8988T (cell line): Measurements from ENCODE around the gene THYN1.

Source experiments
- DNase-seq: peaks from one replicate; pipeline ENCODE4 v3.0.0; 2011

THYN1 gene

DNA sequence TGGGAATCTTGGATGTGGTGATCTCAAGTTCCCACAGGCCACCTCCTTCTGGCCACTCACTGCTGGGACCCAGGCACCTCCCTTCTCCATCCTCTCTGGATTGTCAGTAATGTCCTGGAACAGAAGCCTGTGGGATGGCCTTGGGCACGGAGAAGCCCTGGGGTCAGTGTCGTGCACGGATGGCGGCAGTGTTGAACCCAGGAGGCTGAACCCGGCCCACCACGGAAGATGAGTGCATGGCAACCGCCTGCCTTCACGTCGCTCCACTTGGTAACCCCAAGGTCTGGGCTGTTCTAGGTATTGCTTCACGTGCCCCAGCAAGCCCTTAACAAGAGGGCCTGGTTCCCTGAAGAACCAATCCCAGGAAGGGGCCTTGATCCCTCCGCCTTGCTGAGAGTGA lies 7.1 kb downstream of the THYN1 start:
- DNase-seq: no peak

- no peak for DNase-seq
Observed at GRCh38 chr11:134245434-134245833, 7.7 kb downstream of the THYN1 start.

DNA sequence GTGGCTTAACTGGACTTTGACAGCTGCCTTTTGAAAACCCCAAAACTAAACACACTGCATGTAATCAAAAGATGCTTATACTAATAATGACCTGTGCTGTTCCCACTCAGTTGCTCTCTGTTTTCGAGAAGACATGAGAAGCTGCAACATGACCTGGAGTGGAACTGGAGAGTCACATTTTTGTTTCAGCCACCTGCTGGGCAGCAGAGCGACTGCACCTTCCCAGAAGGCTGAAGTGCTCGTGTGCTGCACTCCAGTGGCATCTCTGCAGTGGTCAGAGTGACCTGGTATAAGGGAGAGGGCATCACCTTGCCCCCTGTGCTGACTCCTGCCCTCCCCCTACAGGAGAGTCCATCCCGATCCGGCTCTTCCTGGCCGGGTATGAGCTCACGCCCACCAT lies 8.6 kb downstream of the THYN1 start:
- peak; percentile 49 for DNase-seq

DNA sequence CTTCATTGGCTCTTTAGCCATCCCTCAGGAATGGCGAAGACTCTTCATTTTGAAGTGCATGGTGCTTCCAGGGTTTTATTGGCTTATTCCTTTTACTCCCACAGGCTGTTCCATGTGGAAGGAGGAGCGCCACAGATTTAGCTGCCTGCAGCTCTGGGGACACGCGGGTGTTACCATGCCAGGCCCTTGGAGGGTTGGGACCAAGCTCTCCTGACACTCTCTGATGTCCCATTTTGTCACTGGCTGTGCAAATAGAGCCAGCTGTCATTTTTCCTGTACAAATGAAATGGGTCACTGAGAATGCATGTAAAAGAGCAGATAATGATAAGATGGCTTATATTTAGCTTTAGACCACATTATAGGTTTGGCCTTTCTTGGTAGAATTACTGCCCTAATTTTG lies 9.2 kb downstream of the THYN1 start:
- no peak for DNase-seq

GRCh38 chr11:134242376-134242775 lies 10.8 kb downstream of the THYN1 start:
- DNase-seq: no peak

DNA sequence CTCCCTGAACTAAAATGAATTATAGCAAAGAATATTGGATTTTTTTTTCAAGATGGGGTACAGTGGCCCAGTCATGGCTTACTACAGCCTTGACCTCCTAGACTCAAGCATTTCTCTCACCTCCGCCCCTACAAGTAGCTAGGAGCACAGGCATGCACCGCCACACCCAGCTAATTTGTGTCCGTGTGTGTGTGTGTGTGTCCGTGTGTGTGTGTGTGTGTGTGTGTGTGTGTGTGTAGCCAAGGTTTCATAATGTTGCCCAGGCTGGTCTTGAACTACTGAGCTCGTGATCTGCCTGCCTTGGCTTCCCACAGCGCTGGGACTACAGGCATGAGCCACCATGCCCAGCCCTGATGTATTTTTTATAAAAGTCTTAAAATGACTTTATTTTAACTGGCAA lies 12.6 kb downstream of the THYN1 start:
- no peak for DNase-seq

- DNase-seq: no peak
Observed at GRCh38 chr11:134238956-134239355, 14.2 kb downstream of the THYN1 start.

DNA sequence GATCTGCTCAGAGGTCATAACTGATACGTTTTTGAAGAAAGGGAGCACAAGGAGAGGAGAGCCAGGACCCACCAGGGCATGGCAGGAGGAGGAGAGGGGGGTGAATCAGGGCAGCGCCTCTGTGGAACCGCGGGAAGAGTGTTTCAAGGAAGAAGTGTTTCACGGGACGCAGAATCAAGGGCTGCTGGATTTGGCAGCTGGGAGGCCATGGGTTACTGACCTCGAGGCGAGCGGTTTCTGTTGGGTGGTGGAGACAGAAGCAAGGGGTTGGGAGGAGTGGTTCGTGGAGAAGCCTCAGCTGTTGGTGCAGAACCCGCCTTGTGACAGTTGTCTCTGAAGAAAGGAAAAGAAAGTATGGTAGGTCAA lies 15.6 kb downstream of the THYN1 start:
- no peak for DNase-seq

- DNase-seq: no peak
Observed at GRCh38 chr11:134236834-134237556, 16.2 kb downstream of the THYN1 start.

DNA sequence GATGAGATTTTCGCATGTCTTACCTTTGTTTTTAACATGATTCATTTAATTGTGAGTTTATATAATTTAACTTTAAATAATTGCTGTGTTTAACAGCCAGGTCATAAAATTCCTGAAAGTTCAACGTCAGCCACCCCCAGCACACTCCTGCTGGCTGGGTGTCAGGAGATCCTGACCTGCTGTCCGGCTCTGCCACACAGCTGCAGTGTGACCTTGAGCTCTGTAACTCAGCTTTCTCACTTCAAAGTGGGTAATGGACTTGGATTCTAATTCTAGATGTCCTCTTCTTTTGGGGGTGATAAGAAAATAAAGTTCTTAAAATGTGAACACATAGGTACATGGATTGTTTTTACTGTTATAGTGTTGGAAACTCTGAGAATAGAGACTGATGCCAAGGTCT lies 17.8 kb downstream of the THYN1 start:
- DNase-seq: no peak

DNA sequence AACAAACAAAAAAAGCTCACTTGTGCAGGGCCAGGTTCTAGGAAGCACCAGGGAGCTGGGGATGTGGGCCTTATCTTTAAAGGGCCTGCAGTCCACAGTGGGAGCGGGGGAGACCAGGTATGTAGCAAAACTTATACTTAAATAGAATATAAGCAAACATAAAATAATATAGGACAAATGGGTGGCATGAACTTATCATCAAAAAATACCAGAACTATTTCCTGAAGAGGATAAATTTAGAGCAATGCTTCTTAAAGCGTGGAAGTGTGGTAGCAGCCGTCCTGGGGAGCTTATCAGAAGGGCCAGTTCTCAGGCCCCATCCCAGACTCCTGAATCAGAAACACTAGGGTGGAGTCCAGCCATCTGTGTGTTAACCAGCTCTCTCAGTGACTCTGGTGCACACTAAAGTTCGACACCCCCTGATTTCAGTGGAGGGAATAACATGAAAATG lies 19.4 kb downstream of the THYN1 start:
- DNase-seq: no peak

- DNase-seq: no peak
Observed at GRCh38 chr11:134231958-134232659, 21.0 kb downstream of the THYN1 start.

- no peak for DNase-seq
Observed at GRCh38 chr11:134230339-134230738, 22.8 kb downstream of the THYN1 start.

DNA sequence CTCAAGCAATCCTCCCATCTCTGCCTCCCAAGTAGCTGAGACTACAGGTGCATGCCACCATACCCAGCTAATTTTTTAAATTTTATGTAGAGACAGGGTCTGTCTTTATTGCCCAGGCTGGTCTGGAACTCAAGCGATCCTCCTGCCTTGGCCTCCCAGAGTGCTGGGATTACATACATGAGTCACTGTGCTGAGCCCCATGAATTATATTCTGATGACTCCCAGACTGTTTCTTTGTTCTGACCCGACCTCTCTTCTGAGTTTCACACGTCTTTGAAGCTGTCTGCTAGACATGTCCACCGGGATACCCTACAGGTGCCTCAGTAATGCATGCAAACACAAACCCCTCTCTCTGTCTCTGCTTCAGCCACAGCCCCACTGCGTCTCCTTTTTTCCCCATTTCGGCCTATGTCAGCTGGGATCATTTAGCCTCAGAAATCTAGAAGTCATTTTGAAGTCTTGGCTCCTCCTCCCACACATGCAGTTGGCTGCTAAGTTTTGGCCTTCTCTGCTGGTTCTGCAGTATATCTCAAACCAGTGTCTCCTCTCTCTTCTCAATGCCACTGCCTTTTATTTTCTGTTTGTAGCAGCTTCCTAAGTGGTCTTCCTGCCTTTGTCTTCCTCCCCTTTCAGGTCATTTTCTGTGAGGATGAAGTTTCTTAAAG lies 23.9 kb downstream of the THYN1 start:
- DNase-seq: no peak

GRCh38 chr11:134228625-134229024 lies 24.5 kb downstream of the THYN1 start:
- no peak for DNase-seq

DNA sequence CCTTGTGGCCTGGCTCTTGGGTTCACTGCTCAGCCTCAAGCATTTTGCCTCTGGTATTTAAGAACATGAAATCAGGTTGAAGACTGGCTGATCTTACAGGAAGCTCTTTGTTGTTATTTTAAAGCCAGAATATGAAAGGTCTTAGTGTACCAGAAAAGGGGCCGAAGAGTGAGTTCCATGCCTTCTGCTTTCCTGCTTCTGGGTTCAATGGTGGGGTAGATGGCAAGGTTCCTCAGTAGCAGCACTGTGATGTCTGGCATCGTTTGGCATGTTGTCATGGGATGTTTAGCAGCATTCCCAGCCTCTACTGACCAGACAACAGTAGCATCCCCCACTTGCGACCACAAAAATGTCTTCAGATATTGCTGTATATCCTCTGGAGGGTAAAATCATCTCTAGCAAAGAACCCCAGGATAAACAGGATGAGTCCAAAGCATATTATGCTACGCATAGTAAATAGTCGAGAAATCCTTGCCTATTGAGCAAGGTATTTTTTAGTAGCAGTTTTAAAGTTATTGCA lies 26.3 kb downstream of the THYN1 start:
- no peak for DNase-seq

DNA sequence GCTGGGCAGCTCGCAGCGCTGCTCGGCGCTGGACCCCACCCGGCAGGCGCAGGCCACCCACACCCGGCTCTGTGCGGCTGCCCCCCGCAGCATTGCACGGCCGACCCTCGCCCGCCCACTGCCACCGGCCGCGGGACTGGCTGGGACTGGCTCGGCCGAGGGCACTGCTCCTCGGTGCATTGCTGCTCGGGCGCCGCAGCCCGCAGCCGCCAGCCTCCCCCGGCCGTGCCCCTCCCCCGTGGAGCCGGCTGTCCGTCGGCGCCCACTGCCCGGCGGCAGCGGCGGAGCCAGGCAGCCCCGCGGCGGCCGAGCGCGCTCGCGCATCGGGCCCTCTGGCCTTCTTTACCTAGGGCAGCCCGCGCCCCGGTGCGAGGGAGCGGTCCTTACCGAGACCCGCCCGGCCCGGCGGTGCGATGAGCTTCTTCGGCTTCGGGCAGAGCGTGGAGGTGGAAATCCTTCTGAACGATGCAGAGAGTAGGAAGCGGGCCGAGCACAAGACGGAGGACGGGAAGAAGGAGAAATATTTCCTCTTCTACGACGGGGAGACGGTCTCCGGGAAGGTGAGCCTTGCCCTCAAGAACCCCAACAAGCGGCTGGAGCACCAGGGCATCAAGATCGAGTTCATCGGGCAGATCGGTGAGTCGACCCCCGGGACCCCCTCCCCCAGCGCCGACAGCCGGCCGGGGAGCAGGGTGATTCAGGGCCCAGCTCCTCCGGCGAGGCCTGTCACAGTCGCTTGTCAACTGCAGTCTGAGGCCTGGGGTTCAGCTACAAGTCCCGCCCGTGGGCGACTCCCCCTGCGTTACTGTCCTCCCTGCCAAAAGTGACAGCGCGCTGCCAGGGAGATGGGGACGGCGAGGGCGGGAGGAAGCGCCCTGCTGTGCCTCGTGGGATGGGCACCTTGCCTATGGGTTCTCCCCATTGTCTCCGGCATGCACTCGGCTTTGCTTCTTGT lies 28.2 kb downstream of the THYN1 start:
- peak; percentile 32 for DNase-seq

GRCh38 chr11:134223836-134224709 lies 29.1 kb downstream of the THYN1 start, which contains the start of the genes NCAPD3 and VPS26B:
Gene NCAPD3 (minus strand): TSS chr11:134223967. CDS start chr11:134223926, 41 bp downstream.
Gene VPS26B (plus strand): TSS chr11:134224671. CDS start chr11:134225123, 452 bp downstream.
- DNase-seq: peak; percentile 95

- no peak for DNase-seq
Observed at GRCh38 chr11:134223121-134223520, 30.0 kb downstream of the THYN1 start.

- no peak for DNase-seq
Observed at GRCh38 chr11:134216816-134217215, 36.3 kb downstream of the THYN1 start.

DNA sequence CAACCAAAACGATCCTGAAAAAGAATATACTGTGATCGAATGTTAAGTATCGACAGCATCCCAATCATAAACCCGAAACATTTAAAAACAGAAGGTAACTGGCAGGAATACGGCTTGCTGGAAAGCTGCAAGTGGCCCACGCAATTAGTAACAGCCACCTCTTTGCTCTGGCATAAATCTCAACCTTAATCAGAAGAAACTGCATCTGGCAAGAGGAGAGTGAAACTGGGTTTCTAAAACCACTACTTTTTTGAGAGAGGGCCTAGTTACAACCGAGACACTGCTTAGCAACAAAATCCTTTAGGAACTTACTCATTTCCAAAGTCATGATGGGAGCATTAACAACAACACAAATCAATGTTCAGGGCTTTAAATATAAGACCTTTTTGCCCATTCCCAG lies 37.3 kb downstream of the THYN1 start:
- no peak for DNase-seq
